Neural cell (in vitro differentiated cells): ENCODE results near the gene DSCAML1. TPM values are rescaled to one million over a fixed set of nuclear protein-coding genes. Genes with fewer than 3 reads are reported as not detected.

Experiments
- H2AFZ ChIP-seq: fragments of 200-600, 300-800 bp; sonication (generic), shearing (Covaris generic); 2 replicates; pipeline ENCODE4 v1.6.0; 2014; ENCODE audit warnings: low read depth, mild to moderate bottlenecking, antibody characterized with exemption, low read length, moderate library complexity
- H3F3A ChIP-seq: fragments of 200-600 bp; shearing (Covaris generic); 2 replicates; pipeline ENCODE4 v1.6.1; 2016; ENCODE audit warnings: mild to moderate bottlenecking, moderate library complexity, mixed read lengths, antibody characterized with exemption, low read length; ENCODE audit not compliant: insufficient read depth, poor library complexity, severe bottlenecking
- H3K27ac ChIP-seq: fragments of 200-600, 300-800 bp; sonication (generic), shearing (Covaris generic); 2 replicates; pipeline ENCODE4 v1.5.1; 2014; ENCODE audit warnings: mild to moderate bottlenecking, low read length, moderate library complexity
- H3K27me3 ChIP-seq: fragments of 300-800, 200-600 bp; sonication (generic), shearing (Covaris generic); 2 replicates; pipeline ENCODE4 v1.6.0; 2014; ENCODE audit warnings: mild to moderate bottlenecking, low read depth, low read length, moderate library complexity; ENCODE audit not compliant: insufficient read depth
- H3K36me3 ChIP-seq: fragments of 300-800, 200-600 bp; sonication (generic), shearing (Covaris generic); 2 replicates; pipeline ENCODE4 v1.5.1; 2014; ENCODE audit warnings: mild to moderate bottlenecking, antibody characterized with exemption, low read length, moderate library complexity; ENCODE audit not compliant: insufficient read depth
- H3K4me2 ChIP-seq: fragments of 300-800, 200-600 bp; sonication (generic), shearing (Covaris generic); 2 replicates; pipeline ENCODE4 v1.6.0; 2014; ENCODE audit warnings: mild to moderate bottlenecking, low read length
- H3K4me3 ChIP-seq: fragments of 300-800, 200-600 bp; sonication (generic), shearing (Covaris generic); 2 replicates; pipeline ENCODE4 v1.5.1; 2014; ENCODE audit warnings: mild to moderate bottlenecking, low read length, moderate library complexity
- H3K79me2 ChIP-seq: fragments of 200-600 bp; shearing (Covaris generic); replicated peaks from 2 replicates; pipeline ENCODE4 v1.6.0; 2014; ENCODE audit warnings: mild to moderate bottlenecking, low read length, moderate library complexity; ENCODE audit not compliant: insufficient read depth
- H3K9ac ChIP-seq: fragments of 300-800, 200-600 bp; sonication (generic), shearing (Covaris generic); 2 replicates; pipeline ENCODE4 v1.6.1; 2016; ENCODE audit warnings: mild to moderate bottlenecking, low read length, mixed read lengths
- H3K9me2 ChIP-seq: fragments of 200-600 bp; shearing (Covaris generic); 2 replicates; pipeline ENCODE4 v1.6.1; 2016; ENCODE audit warnings: mild to moderate bottlenecking, low read length, mixed read lengths; ENCODE audit not compliant: insufficient read depth
- H3K9me3 ChIP-seq: fragments of 200-600, 300-800 bp; sonication (generic), shearing (Covaris generic); 2 replicates; pipeline ENCODE4 v1.6.1; 2016; ENCODE audit warnings: mild to moderate bottlenecking, mixed run types, low read length, moderate library complexity, mixed read lengths
- H4K20me1 ChIP-seq: fragments of 200-600 bp; shearing (Covaris generic); 2 replicates; pipeline ENCODE4 v1.6.1; 2016; ENCODE audit warnings: mild to moderate bottlenecking, mixed run types; ENCODE audit not compliant: insufficient read depth
- CTCF ChIP-seq: fragments of 450-650 bp; IDR thresholded peaks from 2 replicates; pipeline ENCODE4 v1.5.1; 2014; ENCODE audit warnings: antibody characterized with exemption, mild to moderate bottlenecking, moderate library complexity; ENCODE audit not compliant: poor library complexity, severe bottlenecking
- EP300 ChIP-seq: fragments of 450-650 bp; conservative IDR thresholded peaks from 2 replicates; pipeline ENCODE4 v1.6.1; 2014; ENCODE audit warnings: antibody characterized with exemption, mild to moderate bottlenecking, moderate library complexity; ENCODE audit not compliant: poor library complexity, severe bottlenecking
- EZH2 ChIP-seq: fragments of 200-600, 300-800 bp; shearing (Covaris generic), sonication (generic); IDR thresholded peaks from 2 replicates; pipeline ENCODE4 v1.6.1; 2014; ENCODE audit warnings: antibody characterized with exemption, low read length, borderline replicate concordance, mild to moderate bottlenecking; ENCODE audit not compliant: insufficient read depth, poor library complexity, severe bottlenecking
- MXI1 ChIP-seq: fragments of 450-650 bp; conservative IDR thresholded peaks from 2 replicates; pipeline ENCODE4 v1.6.1; 2014; ENCODE audit warnings: antibody characterized with exemption, mild to moderate bottlenecking; ENCODE audit not compliant: poor library complexity, severe bottlenecking
- POLR2AphosphoS5 ChIP-seq: IDR thresholded peaks from 2 replicates; pipeline ENCODE4 v1.6.1; 2012
- REST ChIP-seq: IDR thresholded peaks from 2 replicates; pipeline ENCODE4 v1.6.1; 2012; ENCODE audit warnings: borderline replicate concordance
- SMC3 ChIP-seq: fragments of 450-650 bp; conservative IDR thresholded peaks from 2 replicates; pipeline ENCODE4 v1.6.1; 2014; ENCODE audit warnings: antibody characterized with exemption, mild to moderate bottlenecking, moderate library complexity; ENCODE audit not compliant: poor library complexity
- TAF1 ChIP-seq: IDR thresholded peaks from 2 replicates; pipeline ENCODE4 v1.6.1; 2012; ENCODE audit warnings: low read depth
- polyA plus RNA-seq: library from polyadenylated mRNA; depleted of rRNA; stranded (reverse); fragments of >200 nt; gene quantifications from 2 replicates; pipeline ENCODE4 v1.2.3, GENCODE V29; 2014

The DSCAML1 gene
- polyA plus RNA-seq, 1 donor from 2014 or later, result 1.3 TPM

- no peaks in the 10 kb centered on the region for H3F3A ChIP-seq
- no peak overlapping the region for H3K27ac ChIP-seq
- TF ChIP-seq EP300 (no peak), MXI1 (no peak), EZH2 (no peak), SMC3 (no peak), CTCF (no peak), POLR2AphosphoS5 (no peak), REST (no peak)
- no peak overlapping the region for H3K4me2 ChIP-seq
- no peaks in the 10 kb centered on the region for H3K9me3 ChIP-seq
- no peaks in the 10 kb centered on the region for H3K79me2 ChIP-seq
- H3K36me3 ChIP-seq, result no peaks in the 10 kb centered on the region
- no peak overlapping the region for H3K4me3 ChIP-seq
- H3K9me2 ChIP-seq, result no peaks in the 10 kb centered on the region
- no peaks in the 10 kb centered on the region for H3K27me3 ChIP-seq
- no peak overlapping the region for H2AFZ ChIP-seq
- H4K20me1 ChIP-seq, result no peaks in the 10 kb centered on the region
- no peak overlapping the region for H3K9ac ChIP-seq
These were observed 234.9 kb downstream of the DSCAML1 start for GRCh38 chr11:117562136-117562535.

- no peaks in the 10 kb centered on the region for H3K27me3 ChIP-seq
- no peaks in the 10 kb centered on the region for H4K20me1 ChIP-seq
- no peak overlapping the region for H3K27ac ChIP-seq
- H3K4me3 ChIP-seq, result no peak overlapping the region
- no peaks in the 10 kb centered on the region for H3F3A ChIP-seq
- no peaks in the 10 kb centered on the region for H3K9me2 ChIP-seq
- no peaks in the 10 kb centered on the region for H3K79me2 ChIP-seq
- no peaks in the 10 kb centered on the region for H3K9me3 ChIP-seq
- no peak overlapping the region for H3K4me2 ChIP-seq
- TF ChIP-seq TAF1 (no peak), SMC3 (no peak), EZH2 (no peak)
- no peak overlapping the region for H3K9ac ChIP-seq
- no peaks in the 10 kb centered on the region for H3K36me3 ChIP-seq
- no peak overlapping the region for H2AFZ ChIP-seq
These were observed 236.1 kb downstream of the DSCAML1 start for GRCh38 chr11:117560780-117561530.
